ENCODE measurements around the gene FCGR2B. TPM values are rescaled to one million over a fixed set of nuclear protein-coding genes. Genes with fewer than 3 reads are reported as not detected.

FCGR2B gene
- total and polyA plus RNA-seq, 7 donors = 1.2 to 11.3 (median 3.0) TPM

DNA sequence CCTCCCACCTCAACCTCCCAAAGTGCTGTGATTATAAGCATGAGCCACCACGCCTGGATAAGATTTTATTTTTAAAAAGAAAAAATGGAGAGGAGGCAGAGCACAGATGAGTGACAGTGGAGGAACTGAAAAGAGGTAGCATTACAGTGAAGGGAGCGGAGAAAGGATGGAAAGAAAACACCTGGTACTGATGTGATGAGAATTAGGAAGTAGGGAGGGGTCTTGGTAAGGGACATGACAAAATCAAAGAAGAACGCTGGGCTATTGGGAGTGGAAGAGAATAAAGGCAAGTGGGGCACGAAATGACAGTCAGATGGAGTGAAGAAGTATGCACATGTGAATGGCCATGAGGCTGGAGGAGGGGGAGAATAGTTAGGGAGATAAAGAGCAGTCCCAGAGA is 46.4 kb downstream of the FCGR2B start:
- H3K9me3 ChIP-seq = no peaks in the 10 kb centered on the region
- WGBS, 3 donors = 81 to 89% (median 83%) methylated on average over 4 of the region's 4 CpGs
- H3K4me3 ChIP-seq = no peak overlapping the region
- H3K36me3 ChIP-seq (ENCODE audit: insufficient read depth in 1 of 2, low read depth in 1 of 2) = no peaks in the 10 kb centered on the region
- intact Hi-C loops (cut with DNase I) = no loop called here
- H3K27ac ChIP-seq = no peak overlapping the region
- TF ChIP-seq, protein P1, sequence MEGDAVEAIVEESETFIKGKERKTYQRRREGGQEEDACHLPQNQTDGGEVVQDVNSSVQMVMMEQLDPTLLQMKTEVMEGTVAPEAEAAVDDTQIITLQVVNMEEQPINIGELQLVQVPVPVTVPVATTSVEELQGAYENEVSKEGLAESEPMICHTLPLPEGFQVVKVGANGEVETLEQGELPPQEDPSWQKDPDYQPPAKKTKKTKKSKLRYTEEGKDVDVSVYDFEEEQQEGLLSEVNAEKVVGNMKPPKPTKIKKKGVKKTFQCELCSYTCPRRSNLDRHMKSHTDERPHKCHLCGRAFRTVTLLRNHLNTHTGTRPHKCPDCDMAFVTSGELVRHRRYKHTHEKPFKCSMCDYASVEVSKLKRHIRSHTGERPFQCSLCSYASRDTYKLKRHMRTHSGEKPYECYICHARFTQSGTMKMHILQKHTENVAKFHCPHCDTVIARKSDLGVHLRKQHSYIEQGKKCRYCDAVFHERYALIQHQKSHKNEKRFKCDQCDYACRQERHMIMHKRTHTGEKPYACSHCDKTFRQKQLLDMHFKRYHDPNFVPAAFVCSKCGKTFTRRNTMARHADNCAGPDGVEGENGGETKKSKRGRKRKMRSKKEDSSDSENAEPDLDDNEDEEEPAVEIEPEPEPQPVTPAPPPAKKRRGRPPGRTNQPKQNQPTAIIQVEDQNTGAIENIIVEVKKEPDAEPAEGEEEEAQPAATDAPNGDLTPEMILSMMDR (IDR thresholded peaks at IDR 0.05) = no peak
- DNase-seq = no peak
- H3K27me3 ChIP-seq (ENCODE audit: insufficient read depth in 3 of 3, low read length in 2 of 3) = peaks cover 0 to 6% (median 3%) of the 10 kb centered on the region in 3 donors
- H3K4me1 ChIP-seq = peaks cover 17% of the 10 kb centered on the region
- ATAC-seq = no peak

DNA sequence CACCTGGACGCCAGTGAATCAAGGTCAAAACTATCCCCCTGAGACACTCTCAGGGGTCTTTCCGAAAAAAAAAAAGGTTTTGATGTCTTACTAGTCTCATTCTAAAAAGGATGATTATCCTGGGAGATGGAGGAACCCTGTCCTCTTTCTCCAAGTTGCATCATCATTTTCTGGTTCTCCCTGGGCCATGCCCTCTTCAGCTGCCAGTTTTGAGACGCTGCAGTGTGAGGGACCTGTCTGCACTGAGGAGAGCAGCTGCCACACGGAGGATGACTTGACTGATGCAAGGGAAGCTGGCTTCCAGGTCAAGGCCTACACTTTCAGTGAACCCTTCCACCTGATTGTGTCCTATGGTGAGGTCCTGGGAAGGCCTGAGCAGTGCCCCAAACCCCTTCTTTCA is 47.6 kb downstream of the FCGR2B start:
- Histone ChIP-seq H3K27me3 (ENCODE audit: insufficient read depth in 3 of 3, low read length in 2 of 3) (peaks cover 3 to 7% (median 6%) of the 10 kb centered on the region in 3 donors), H3K4me3 (no peak overlapping the region), H3K36me3 (ENCODE audit: insufficient read depth in 1 of 2, low read depth in 1 of 2) (no peaks in the 10 kb centered on the region), H3K9me3 (no peaks in the 10 kb centered on the region), H3K27ac (no peak overlapping the region), H3K4me1 (peaks cover 17% of the 10 kb centered on the region)
- DNase-seq (no peak), ATAC-seq (no peak)
- WGBS, 3 donors = 67 to 81% (median 67%) methylated on average over 4 of the region's 4 CpGs
- intact Hi-C loops (cut with DNase I) = no loop called here
- TF ChIP-seq, protein P1 (IDR thresholded peaks at IDR 0.05) = no peak

DNA sequence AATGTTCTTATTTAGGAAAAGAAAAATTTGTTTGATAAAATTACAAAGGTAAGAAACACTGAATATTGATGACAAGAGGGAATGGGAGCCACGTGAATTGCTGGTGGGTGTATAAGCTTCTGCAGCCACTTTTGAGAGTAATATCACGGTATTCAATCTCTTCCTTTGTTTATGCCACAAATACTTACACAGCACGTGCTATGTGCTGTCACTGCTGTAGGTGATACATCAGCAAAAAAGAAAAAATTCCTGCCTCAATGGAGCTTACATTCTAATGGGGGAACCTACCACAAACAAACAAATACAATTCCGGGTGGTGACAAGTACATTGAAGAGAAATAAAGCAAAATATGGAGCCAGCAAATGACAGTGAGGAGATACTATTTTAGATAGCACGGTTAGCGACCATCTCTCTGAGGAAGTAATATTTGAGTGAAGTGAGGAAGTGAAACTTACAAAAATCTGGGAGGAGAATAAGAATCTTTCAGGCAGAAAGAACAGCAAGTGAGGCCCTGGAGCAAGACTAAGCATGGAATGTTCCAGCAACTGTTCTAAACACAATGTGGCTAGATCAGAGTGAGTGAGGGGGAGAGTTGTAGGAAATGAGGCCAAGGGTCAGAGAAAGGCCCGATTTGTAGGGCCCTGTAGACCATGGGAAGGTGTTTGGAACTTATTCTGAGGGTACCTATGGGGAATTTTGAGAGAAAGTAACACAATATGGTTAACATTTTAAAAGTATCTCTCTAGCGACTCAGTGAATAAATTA is 55.8 kb downstream of the FCGR2B start:
- WGBS, 3 donors = 79 to 84% (median 83%) methylated on average over 8 of the region's 8 CpGs
- Histone ChIP-seq H3K4me3 (no peak overlapping the region), H3K27me3 (ENCODE audit: insufficient read depth in 3 of 3, low read length in 2 of 3) (peaks cover 3 to 36% (median 7%) of the 10 kb centered on the region in 3 donors), H3K4me1 (no peaks in the 10 kb centered on the region), H3K27ac (no peak overlapping the region), H3K9me3 (no peaks in the 10 kb centered on the region), H3K36me3 (ENCODE audit: insufficient read depth in 1 of 2, low read depth in 1 of 2) (no peaks in the 10 kb centered on the region)
- intact Hi-C loops (cut with DNase I) = no loop called here
- DNase-seq (no peak), ATAC-seq (no peak)
- TF ChIP-seq, protein P1 (IDR thresholded peaks at IDR 0.05) = no peak

DNA sequence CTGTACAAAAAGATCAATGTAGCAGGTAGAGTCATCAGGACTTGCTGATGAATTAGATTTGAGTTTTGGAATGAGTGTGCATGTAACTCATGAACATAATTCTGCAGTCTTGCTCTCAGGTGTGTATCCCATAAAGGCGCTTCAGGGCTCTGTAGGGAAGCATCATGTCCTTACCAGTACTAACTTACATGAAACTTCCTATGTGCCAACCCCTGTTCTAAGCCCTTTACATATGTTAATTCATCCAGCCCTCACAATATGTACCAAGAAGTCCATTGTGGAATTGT is 56.3 kb downstream of the FCGR2B start:
- TF ChIP-seq, protein P1 (IDR thresholded peaks at IDR 0.05) = no peak
- intact Hi-C loops (cut with DNase I) = no loop called here
- H3K27ac ChIP-seq = no peak overlapping the region
- no peaks in the 10 kb centered on the region for H3K4me1 ChIP-seq
- 97 to 100% (median 100%) methylated on average over 1 of the region's 1 CpG for WGBS, 3 donors
- peaks cover 3 to 36% (median 5%) of the 10 kb centered on the region in 3 donors for H3K27me3 ChIP-seq (ENCODE audit: insufficient read depth in 3 of 3, low read length in 2 of 3)
- ATAC-seq = no peak
- H3K36me3 ChIP-seq (ENCODE audit: insufficient read depth in 1 of 2, low read depth in 1 of 2) = no peaks in the 10 kb centered on the region
- DNase-seq = no peak
- H3K9me3 ChIP-seq = no peaks in the 10 kb centered on the region
- no peak overlapping the region for H3K4me3 ChIP-seq

DNA sequence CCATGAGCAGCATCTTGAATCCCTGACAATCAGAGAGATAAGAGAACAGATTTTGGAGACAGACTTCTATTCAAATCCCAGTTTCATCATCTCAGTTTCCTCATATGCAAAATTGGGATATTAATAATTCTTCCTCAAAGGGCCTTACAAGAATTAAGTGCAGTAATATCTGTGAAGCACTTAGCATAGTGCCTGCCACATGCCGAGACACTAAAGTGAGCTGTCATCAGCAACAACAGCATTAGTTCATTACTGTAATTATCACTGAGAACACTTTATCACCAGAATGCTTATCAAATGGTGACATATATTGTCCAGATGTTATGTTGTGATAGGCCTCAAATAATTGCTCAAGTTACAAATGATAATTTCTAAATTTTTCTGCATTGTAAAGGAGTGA is 57.5 kb downstream of the FCGR2B start:
- Histone ChIP-seq H3K4me3 (no peak overlapping the region), H3K27me3 (ENCODE audit: insufficient read depth in 3 of 3, low read length in 2 of 3) (peaks cover 0 to 47% (median 3%) of the 10 kb centered on the region in 3 donors), H3K9me3 (no peaks in the 10 kb centered on the region), H3K4me1 (no peaks in the 10 kb centered on the region), H3K27ac (no peak overlapping the region), H3K36me3 (ENCODE audit: insufficient read depth in 1 of 2, low read depth in 1 of 2) (no peaks in the 10 kb centered on the region)
- TF ChIP-seq, protein P1 (IDR thresholded peaks at IDR 0.05) = no peak
- WGBS, 3 donors = 89 to 94% (median 91%) methylated on average over 1 of the region's 1 CpG
- no peak for ATAC-seq
- DNase-seq = no peak
- intact Hi-C loops (cut with DNase I) = no loop called here
